ENCODE results near the gene POLR2L.

POLR2L gene

GRCh38 chr11:865462-866430 lies 23.4 kb upstream of the POLR2L start:
- H3K4me3 ChIP-seq (ENCODE audit: control insufficient read depth, low read depth, low read length), result no peak overlapping the region
- TF ChIP-seq CTCF (IDR thresholded peaks at IDR 0.05; ENCODE audit: control insufficient read depth, insufficient read depth, low read depth, low read length, missing control alignments), result no peak
- no peak for DNase-seq (ENCODE audit: low read depth)

- no peak overlapping the region for H3K4me3 ChIP-seq (ENCODE audit: control insufficient read depth, low read depth, low read length)
- no peak for TF ChIP-seq CTCF (IDR thresholded peaks at IDR 0.05; ENCODE audit: control insufficient read depth, insufficient read depth, low read depth, low read length, missing control alignments)
- no peak for DNase-seq (ENCODE audit: low read depth)
These were observed 22.6 kb upstream of the POLR2L start for GRCh38 chr11:864898-865297.

- TF ChIP-seq CTCF (IDR thresholded peaks at IDR 0.05; ENCODE audit: control insufficient read depth, insufficient read depth, low read depth, low read length, missing control alignments), result no peak
- no peak overlapping the region for H3K4me3 ChIP-seq (ENCODE audit: control insufficient read depth, low read depth, low read length)
- no peak for DNase-seq (ENCODE audit: low read depth)
These were observed 21.8 kb upstream of the POLR2L start for GRCh38 chr11:863910-864827.

GRCh38 chr11:863023-863909 lies 20.9 kb upstream of the POLR2L start:
- no peak for TF ChIP-seq CTCF (IDR thresholded peaks at IDR 0.05; ENCODE audit: control insufficient read depth, insufficient read depth, low read depth, low read length, missing control alignments)
- H3K4me3 ChIP-seq (ENCODE audit: control insufficient read depth, low read depth, low read length), result no peak overlapping the region
- DNase-seq (ENCODE audit: low read depth), result no peak

- TF ChIP-seq CTCF (IDR thresholded peaks at IDR 0.05; ENCODE audit: control insufficient read depth, insufficient read depth, low read depth, low read length, missing control alignments), result no peak
- no peak overlapping the region for H3K4me3 ChIP-seq (ENCODE audit: control insufficient read depth, low read depth, low read length)
- no peak for DNase-seq (ENCODE audit: low read depth)
These were observed 20.3 kb upstream of the POLR2L start for GRCh38 chr11:862696-863022.

Data from AG09309 (cell line).